Amygdala (tissue), 56 donors: ENCODE measurements around the gene TPM1.
"Not testable (repeated sequence)": the region's sequence is repeated elsewhere in the genome, so short reads cannot be mapped to it uniquely, and the experiment has no call there.

Experiments used
- DNase-seq, 56 donors: peaks; one replicate each; lab custom pipeline; 2025; lab: John Stamatoyannopoulos, UW

TPM1 gene

GRCh38 chr15:63089260-63090043 is 46.9 kb downstream of the TPM1 start:
- no peak for DNase-seq

DNA sequence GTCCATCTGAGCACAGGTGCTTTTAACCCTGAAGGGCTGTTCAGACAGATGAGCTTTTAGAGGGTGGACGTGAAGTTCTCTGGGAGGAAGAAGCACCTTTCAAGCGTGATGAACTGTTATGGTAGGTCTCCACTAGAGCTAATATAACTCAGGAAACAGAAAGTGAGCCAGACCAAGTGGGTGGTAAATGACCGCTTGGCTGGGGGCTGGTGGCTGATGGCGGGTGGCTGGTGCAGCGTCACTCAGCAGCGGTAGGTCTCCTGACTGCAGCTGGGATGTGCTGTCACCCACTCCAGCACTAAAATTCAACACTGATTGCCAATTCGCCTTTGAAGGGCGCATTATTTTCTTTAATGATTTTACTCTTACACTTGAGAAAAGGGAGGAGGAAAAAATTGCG is 47.9 kb downstream of the TPM1 start:
- DNase-seq, result no peak

DNA sequence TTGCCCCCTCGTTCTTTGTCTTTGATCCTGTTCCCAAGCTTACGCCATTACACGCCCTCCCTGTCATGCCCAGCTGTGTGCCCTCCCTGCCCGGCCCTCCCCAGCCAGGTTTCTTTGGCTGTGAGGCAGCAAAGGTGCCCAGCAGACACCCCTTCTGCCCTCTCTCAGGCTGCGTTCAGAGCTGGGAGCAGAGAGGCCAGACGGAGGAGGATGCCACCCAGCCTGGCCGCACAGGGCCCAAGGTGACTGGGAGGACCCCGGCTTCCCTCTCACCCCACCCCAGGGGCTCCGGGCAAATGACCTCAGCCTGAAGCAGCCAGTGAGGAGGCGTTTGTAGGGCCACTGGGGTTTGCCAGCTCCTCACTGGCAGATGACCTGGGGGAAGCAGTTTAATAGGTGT is 48.3 kb downstream of the TPM1 start:
- DNase-seq, result no peak

DNA sequence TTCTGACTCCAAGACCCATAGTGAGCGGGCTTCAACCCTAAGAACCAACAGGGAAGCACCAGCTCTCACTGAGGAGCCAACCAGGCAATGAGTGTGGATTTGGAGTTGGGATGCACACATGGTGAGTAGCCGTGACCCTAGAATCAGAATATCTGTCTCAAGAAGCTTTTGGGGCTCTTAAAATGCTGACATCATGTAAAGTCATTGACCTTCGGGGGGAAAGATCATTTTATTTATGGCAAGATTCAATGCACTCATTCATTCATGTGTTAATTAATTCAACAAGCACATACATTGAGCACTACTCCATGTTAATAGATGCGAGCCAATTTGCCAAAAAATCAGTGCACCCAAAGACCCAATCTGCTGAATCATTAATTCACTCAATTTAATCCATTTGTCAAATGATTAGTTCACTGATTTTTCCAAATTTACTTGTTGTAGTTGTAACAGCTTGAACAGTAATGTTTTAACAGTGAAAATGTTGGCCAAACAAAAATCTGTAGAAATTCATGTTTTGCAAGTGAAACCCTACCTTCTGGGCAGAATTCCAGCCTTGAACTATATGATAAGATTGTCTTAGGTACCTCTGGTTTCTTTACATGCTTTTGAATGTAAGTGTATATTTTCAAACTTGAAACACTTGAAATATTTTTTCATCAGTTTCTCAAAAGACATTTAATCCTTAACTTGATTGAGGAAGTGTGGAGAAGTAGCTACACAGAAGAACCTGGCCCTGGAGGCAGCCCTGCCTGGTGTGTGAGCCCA is 49.3 kb downstream of the TPM1 start:
- no peak for DNase-seq

DNA sequence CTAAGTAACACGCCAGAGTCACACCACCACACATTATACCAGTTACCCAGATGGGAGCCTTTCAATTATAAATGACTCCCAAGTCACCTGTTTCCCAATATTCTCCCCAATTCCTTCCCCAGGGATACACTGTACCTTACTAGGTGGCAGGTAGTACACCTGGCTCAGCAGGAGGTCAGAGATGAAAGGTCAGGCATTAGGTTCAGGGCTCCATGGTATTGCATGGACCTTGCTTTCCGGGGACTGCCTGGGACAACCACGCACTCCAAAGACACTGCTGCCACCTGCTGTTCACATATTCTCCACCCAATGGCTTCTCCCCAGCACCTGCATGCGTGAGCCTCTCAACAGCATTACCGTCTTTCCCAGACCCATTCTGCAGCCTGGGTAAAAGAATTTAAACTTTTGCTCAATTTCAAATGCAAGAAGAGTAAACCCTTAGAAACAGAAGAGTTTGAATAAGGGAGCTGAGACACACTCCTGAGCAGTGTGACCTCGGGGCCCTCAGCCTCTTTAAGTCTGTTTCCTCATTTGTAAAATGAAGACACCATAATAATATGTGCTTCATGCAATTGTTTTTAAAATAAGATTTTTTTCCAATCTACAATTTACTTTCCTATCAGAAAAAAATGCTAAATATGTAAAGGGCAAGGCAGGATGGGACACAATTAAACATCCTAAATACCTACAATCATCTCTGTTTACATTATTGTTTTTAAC is 51.1 kb downstream of the TPM1 start:
- DNase-seq, result peak in 54 of 56 donors; percentile 7 to 86 (median 52)

DNA sequence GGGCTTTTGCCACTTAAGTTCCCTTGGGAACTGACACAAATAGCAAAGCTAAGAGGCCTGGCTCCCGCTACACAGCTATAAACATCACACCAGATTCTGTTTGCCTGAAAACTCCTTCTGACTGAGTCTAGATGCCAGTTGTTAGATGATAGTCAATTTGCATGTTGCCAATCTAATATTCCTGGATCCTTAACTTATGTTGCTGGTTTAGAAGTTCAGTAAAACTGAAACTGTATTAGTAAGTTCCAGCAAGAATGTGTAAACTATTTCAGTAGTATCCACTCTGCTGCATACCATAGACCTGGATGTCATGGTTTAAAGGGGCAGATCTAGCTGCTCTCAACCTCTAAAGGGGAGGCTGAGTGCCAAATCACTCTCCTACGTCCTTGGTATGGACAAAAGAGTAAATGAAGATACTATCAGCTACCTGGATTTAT is 52.0 kb downstream of the TPM1 start:
- DNase-seq, result no peak

DNA sequence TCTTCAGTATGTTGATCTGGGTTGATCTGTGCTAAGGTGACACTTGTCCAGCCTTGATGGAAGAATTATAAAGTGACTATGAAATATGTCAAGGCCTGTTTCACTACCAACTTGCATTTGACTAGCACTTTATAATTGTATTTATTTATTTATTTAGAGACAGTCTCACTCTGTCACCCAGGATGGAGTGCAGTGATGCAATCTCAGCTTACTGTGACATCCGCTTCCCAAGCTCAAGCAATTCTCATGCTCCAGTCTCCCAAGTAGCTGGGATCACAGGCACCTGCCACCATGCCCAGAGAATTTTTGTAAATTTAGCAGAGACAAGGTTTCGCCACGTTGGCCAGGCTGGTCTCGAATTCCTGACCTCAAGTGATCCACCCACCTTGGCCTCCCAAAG is 53.6 kb downstream of the TPM1 start:
- no peak for DNase-seq

DNA sequence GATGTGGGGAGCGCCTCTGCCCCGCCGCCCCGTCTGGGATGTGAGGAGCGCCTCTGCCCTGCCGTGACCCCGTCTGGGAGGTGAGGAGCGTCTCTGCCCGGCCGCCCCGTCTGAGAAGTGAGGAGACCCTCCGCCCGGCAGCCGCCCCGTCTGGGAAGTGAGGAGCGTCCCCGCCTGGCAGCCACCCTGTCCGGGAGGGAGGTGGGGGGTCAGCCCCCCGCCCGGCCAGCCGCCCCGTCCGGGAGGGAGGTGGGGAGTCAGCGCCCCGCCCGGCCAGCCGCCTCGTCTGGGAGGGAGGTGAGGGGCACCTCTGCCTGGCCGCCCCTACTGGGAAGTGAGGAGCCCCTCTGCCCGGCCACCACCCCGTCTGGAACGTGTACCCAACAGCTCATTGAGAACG is 56.4 kb downstream of the TPM1 start:
- not testable (repeated sequence) for DNase-seq

DNA sequence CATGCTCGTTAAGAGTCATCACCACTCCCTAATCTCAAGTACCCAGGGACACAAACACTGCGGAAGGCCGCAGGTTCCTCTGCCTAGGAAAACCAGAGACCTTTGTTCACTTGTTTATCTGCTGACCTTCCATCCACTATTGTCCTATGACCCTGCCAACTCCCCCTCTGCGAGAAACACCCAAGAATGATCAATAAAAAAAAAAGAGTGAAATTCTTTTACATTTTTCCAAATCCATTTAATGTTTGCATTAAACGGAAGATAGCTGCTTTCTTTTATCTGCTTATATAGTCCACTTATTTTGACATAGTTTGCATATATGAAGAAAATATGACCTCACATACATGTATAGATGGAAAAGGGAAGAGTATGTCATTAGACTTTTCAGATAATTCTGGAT is 57.0 kb downstream of the TPM1 start:
- DNase-seq, result not testable (repeated sequence)

GRCh38 chr15:63103416-63103815 is 60.9 kb downstream of the TPM1 start:
- DNase-seq, result no peak

- no peak for DNase-seq
Observed at GRCh38 chr15:63104727-63105126, 62.2 kb downstream of the TPM1 start.

GRCh38 chr15:63105354-63105753 is 62.8 kb downstream of the TPM1 start:
- DNase-seq, result not testable (repeated sequence)

- no peak for DNase-seq
Observed at GRCh38 chr15:63107895-63108546, 65.5 kb downstream of the TPM1 start.

GRCh38 chr15:63109498-63109897 is 67.0 kb downstream of the TPM1 start:
- no peak for DNase-seq

DNA sequence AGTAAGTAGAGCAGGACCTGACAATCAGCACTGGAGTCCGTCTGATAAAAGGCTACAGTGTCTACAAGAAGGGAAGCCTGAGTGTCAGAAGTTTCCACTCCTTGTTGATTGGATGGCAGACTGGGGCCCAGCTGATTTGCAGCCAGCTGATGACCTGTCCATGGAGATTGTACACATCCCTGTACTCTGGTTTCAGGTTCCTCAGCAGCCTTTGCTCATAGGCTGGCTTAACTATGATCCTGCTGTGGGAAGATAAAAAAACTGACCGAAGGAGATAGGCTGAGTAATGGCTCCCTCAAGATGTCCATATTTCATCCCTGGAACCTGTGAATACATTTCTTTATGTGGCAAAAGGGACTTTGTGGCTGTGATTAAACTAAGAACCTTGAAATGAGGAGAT is 67.4 kb downstream of the TPM1 start:
- DNase-seq, result no peak

GRCh38 chr15:63110428-63111026 is 68.0 kb downstream of the TPM1 start:
- no peak for DNase-seq

DNA sequence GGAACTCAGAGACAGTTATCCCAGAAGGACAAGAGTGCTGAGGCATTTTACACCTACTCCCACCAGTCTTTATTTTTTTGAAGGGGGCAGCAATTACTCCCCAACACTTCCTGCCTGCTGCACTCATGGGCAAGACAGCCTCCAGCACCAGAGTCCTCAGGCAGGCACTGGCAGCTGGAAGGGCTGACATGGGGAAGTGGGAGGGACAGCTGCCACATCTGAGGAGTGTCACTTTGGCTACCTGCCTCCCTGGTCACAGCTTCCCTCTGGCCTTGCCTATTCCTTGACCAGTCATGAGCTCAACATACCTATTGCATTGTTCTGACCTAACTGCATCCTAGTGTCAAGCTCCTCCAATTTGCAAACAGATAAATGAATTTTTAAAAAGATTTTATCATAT is 68.9 kb downstream of the TPM1 start:
- DNase-seq, result no peak

GRCh38 chr15:63112871-63113270 is 70.3 kb downstream of the TPM1 start:
- no peak for DNase-seq

DNA sequence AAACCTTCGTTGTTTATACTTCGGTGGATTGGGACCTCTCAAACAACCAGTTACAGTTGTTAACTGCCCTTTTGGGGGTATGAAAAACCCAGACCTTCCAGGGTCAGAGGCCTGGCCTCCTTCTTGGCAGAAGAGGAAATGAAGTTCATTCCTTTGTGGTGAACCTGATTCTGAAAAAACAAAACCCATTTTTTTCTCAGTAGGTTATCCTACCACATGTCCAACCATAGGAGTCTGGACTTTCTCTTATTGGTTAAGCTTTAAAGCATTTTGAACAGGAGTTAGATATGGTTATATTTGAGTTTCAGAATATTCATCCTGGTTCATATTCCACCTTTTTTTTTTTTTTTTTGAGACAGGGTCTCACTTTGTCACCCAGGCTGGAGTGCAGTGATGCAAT is 71.9 kb downstream of the TPM1 start:
- DNase-seq, result no peak
